Measurements from ENCODE around the gene SAMD3.
"Not testable (repeated sequence)": the region's sequence is repeated elsewhere in the genome, so short reads cannot be mapped to it uniquely, and the experiment has no call there.

Gene SAMD3

GRCh38 chr6:130212215-130212874 is 10.4 kb downstream of the SAMD3 start:
- no peak for DNase-seq (ENCODE audit: low read depth in 2 of 2)

GRCh38 chr6:130211691-130212090 is 11.1 kb downstream of the SAMD3 start:
- DNase-seq (ENCODE audit: low read depth in 2 of 2), result no peak

- DNase-seq (ENCODE audit: low read depth in 2 of 2), result no peak
Measured at GRCh38 chr6:130207979-130208649, 14.6 kb downstream of the SAMD3 start.

GRCh38 chr6:130206479-130206878 is 16.3 kb downstream of the SAMD3 start:
- DNase-seq (ENCODE audit: low read depth in 2 of 2), result no peak

GRCh38 chr6:130204322-130204721 is 18.4 kb downstream of the SAMD3 start:
- no peak for DNase-seq (ENCODE audit: low read depth in 2 of 2)

- no peak for DNase-seq (ENCODE audit: low read depth in 2 of 2)
Measured at GRCh38 chr6:130203370-130203769, 19.4 kb downstream of the SAMD3 start.

GRCh38 chr6:130202782-130203181 is 20.0 kb downstream of the SAMD3 start:
- no peak for DNase-seq (ENCODE audit: low read depth in 2 of 2)

- no peak for DNase-seq (ENCODE audit: low read depth in 2 of 2)
Measured at GRCh38 chr6:130200020-130200419, 22.7 kb downstream of the SAMD3 start.

GRCh38 chr6:130198483-130199035 is 24.2 kb downstream of the SAMD3 start:
- DNase-seq (ENCODE audit: low read depth in 2 of 2), result no peak

- DNase-seq (ENCODE audit: low read depth in 2 of 2), result not testable (repeated sequence)
Measured at GRCh38 chr6:130197816-130198482, 24.8 kb downstream of the SAMD3 start.

- not testable (repeated sequence) for DNase-seq (ENCODE audit: low read depth in 2 of 2)
Measured at GRCh38 chr6:130194434-130194833, 28.3 kb downstream of the SAMD3 start.

GRCh38 chr6:130190701-130191690 is 31.8 kb downstream of the SAMD3 start:
- DNase-seq (ENCODE audit: low read depth in 2 of 2), result no peak

GRCh38 chr6:130189531-130190397 is 33.0 kb downstream of the SAMD3 start:
- no peak for DNase-seq (ENCODE audit: low read depth in 2 of 2)

- no peak for DNase-seq (ENCODE audit: low read depth in 2 of 2)
Measured at GRCh38 chr6:130188207-130188899, 34.4 kb downstream of the SAMD3 start.

- DNase-seq (ENCODE audit: low read depth in 2 of 2), result no peak
Measured at GRCh38 chr6:130187335-130188206, 35.2 kb downstream of the SAMD3 start.

- no peak for DNase-seq (ENCODE audit: low read depth in 2 of 2)
Measured at GRCh38 chr6:130185658-130186057, 37.1 kb downstream of the SAMD3 start.

GRCh38 chr6:130183271-130184222 is 39.2 kb downstream of the SAMD3 start:
- DNase-seq (ENCODE audit: low read depth in 2 of 2), result no peak

- DNase-seq (ENCODE audit: low read depth in 2 of 2), result no peak
Measured at GRCh38 chr6:130182466-130182865, 40.3 kb downstream of the SAMD3 start.
